Activated T-helper 17 cell treated with anti-CD3 and anti-CD28 coated beads, Interleukin-2, amount 50 U/mL, for 72 hours (primary cell): ENCODE results near the gene CCDC136. TPM values are rescaled to one million over a fixed set of nuclear protein-coding genes. Genes with fewer than 3 reads are reported as not detected.

Source experiments
- ATAC-seq: fragments of 150-1000 bp; cut with Tn5 transposase; replicated peaks from 2 replicates; pipeline ENCODE4 v1.10.0; 2021; ENCODE audit warnings: mild to moderate bottlenecking, moderate library complexity
- H3K27ac Mint-ChIP-seq: one replicate; pipeline ENCODE4 v1.8.0; 2022; ENCODE audit warnings: mixed read lengths
- H3K27me3 Mint-ChIP-seq: one replicate; pipeline ENCODE4 v1.8.0; 2022; ENCODE audit warnings: mixed read lengths
- H3K36me3 Mint-ChIP-seq: one replicate; pipeline ENCODE4 v1.8.0; 2022; ENCODE audit warnings: low read depth, mild to moderate bottlenecking, mixed read lengths
- H3K4me1 Mint-ChIP-seq: one replicate; pipeline ENCODE4 v1.8.0; 2022; ENCODE audit warnings: mixed read lengths
- H3K4me3 Mint-ChIP-seq: one replicate; pipeline ENCODE4 v1.8.0; 2022; ENCODE audit warnings: mild to moderate bottlenecking, mixed read lengths
- H3K9me3 Mint-ChIP-seq: one replicate; pipeline ENCODE4 v1.8.0; 2022; ENCODE audit warnings: mixed read lengths
- total RNA-seq, 2 donors: library from RNA; stranded (reverse); gene quantifications; one replicate each; pipeline ENCODE4 v1.2.3, GENCODE V29; 2022

Gene CCDC136
- total RNA-seq, 2 donors from 2014 or later = 11.7 to 15.4 TPM

DNA sequence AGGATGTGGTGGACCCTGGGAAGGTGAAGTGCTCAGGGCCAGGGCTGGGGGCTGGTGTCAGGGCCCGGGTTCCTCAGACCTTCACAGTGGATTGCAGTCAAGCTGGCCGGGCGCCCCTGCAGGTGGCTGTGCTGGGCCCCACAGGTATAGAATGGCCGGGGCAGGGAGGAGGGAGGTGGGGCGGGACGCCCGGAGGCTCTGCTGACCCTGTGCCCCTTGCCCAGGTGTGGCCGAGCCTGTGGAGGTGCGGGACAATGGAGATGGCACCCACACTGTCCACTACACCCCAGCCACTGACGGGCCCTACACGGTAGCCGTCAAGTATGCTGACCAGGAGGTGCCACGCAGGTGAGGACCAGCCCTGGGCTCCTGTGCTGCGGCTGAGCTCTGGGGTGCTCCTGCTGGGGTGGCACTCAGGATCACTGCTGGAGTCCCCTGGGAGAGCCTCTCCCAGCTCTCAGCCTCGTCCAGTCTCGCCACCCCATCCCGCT, 56.0 kb downstream of the CCDC136 start:
- Mint-ChIP-seq H3K9me3 (no peaks in the 10 kb centered on the region), H3K27me3 (peaks cover 3% of the 10 kb centered on the region)
- ATAC-seq = no peak

DNA sequence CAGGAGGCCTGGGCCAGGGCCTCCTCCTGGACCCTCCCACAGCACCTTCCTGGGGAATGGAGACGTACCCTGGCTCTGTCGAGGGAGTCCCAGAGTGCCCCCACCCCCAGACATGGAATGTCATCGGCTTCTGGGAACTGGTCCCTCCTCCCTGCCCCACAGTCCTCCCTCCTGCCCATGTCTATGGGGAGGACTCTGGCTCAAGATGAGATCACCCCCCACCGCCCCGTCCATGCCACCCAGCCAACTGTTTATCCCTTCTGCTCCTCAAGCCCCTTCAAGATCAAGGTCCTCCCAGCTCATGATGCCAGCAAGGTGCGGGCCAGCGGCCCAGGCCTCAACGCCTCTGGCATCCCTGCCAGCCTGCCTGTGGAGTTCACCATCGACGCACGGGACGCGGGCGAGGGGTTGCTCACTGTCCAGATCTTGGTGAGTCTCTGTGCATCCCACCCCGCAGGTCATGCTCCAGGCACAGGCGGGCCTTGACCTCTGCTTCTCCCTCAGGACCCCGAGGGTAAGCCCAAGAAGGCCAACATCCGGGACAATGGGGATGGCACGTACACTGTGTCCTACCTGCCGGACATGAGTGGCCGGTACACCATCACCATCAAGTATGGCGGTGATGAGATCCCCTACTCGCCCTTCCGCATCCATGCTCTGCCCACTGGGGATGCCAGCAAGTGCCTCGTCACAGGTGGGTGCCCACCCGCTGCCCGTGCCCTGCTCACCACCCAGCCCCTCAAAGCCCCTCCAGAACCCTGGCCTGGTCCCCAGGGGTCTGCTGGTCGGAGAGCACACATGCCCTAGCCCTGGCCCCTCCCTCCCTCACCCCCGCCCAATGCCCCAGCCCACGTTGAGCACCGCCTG, 56.8 kb downstream of the CCDC136 start:
- ATAC-seq = no peak
- no peaks in the 10 kb centered on the region for H3K9me3 Mint-ChIP-seq
- no peaks in the 10 kb centered on the region for H3K4me1 Mint-ChIP-seq
- no peak overlapping the region for H3K27ac Mint-ChIP-seq
- no peaks in the 10 kb centered on the region for H3K36me3 Mint-ChIP-seq
- H3K4me3 Mint-ChIP-seq = no peak overlapping the region
- H3K27me3 Mint-ChIP-seq = peaks cover 3% of the 10 kb centered on the region

More for the DNA sequence above, 56.0 kb downstream of the CCDC136 start:
- H3K36me3 Mint-ChIP-seq = no peaks in the 10 kb centered on the region
- no peak overlapping the region for H3K4me3 Mint-ChIP-seq
- H3K27ac Mint-ChIP-seq = no peak overlapping the region
- no peaks in the 10 kb centered on the region for H3K4me1 Mint-ChIP-seq

DNA sequence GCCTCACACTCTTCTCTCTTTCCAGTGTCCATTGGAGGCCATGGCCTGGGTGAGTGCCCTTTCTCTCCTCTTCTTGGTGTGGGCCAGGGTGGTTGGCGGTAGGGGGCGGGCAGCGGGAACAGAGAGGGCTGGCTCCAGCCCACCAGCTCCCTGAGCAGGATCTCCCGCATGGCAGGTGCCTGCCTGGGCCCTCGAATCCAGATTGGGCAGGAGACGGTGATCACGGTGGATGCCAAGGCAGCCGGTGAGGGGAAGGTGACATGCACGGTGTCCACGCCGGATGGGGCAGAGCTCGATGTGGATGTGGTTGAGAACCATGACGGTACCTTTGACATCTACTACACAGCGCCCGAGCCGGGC, 57.4 kb downstream of the CCDC136 start:
- H3K4me1 Mint-ChIP-seq = no peaks in the 10 kb centered on the region
- peaks cover 3% of the 10 kb centered on the region for H3K27me3 Mint-ChIP-seq
- no peaks in the 10 kb centered on the region for H3K36me3 Mint-ChIP-seq
- ATAC-seq = no peak
- H3K9me3 Mint-ChIP-seq = no peaks in the 10 kb centered on the region
- no peak overlapping the region for H3K27ac Mint-ChIP-seq
- no peak overlapping the region for H3K4me3 Mint-ChIP-seq

DNA sequence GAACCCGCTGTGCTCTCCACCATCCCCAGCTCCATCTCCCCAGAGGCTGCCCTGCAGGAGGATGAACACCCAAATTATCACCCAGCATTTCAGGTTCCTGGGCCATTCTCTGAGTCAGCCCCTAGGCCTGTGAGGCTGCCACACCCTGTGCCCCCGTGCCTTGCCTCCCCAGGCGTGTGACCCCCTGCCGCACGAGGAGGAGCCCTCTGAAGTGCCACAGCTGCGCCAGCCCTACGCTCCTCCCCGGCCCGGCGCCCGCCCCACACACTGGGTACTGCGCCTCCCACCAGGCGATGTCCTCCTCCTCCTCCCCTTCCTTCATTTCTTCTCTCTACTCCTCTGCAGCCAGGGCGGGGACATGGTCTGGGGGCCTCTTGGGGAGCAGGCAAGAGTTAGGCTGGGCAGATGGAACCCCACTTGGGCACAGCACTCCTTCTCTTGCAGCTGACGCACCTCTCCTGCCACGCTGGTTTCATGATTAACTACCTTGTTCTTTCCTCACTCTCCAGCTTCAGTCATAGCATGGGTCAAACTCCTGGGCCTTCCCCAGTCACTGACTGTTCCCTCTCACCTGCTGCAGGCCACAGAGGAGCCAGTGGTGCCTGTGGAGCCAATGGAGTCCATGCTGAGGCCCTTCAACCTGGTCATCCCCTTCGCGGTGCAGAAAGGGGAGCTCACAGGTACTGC, 58.2 kb downstream of the CCDC136 start:
- H3K4me3 Mint-ChIP-seq = no peak overlapping the region
- H3K27ac Mint-ChIP-seq = no peak overlapping the region
- ATAC-seq = no peak
- peaks cover 3% of the 10 kb centered on the region for H3K27me3 Mint-ChIP-seq
- no peaks in the 10 kb centered on the region for H3K36me3 Mint-ChIP-seq
- no peaks in the 10 kb centered on the region for H3K9me3 Mint-ChIP-seq
- no peaks in the 10 kb centered on the region for H3K4me1 Mint-ChIP-seq

DNA sequence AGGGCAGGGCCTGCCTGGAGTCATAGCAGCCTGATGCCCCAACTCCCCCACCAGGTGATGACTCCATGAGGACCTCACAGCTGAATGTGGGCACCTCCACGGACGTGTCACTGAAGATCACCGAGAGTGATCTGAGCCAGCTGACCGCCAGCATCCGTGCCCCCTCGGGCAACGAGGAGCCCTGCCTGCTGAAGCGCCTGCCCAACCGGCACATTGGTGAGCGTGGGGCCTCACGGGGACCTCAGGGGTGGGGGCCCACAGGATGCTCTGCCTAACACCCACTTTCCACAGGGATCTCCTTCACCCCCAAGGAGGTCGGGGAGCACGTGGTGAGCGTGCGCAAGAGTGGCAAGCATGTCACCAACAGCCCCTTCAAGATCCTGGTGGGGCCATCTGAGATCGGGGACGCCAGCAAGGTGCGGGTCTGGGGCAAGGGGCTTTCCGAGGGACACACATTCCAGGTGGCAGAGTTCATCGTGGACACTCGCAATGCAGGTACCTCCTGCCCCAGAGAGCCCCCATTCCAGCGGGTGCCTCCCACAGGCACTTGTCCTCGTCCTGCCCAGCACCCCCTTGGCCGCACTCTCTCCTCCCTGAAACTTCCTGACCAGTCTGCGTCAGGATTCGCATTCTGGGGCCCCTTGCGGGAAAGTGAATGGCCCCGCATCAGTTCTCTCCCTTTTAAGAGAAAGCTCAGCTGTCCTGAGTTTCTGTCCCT, 60.9 kb downstream of the CCDC136 start:
- ATAC-seq = no peak
- Mint-ChIP-seq H3K9me3 (no peaks in the 10 kb centered on the region), H3K27me3 (peaks cover 3% of the 10 kb centered on the region), H3K27ac (no peak overlapping the region), H3K4me1 (no peaks in the 10 kb centered on the region), H3K4me3 (no peak overlapping the region), H3K36me3 (no peaks in the 10 kb centered on the region)

DNA sequence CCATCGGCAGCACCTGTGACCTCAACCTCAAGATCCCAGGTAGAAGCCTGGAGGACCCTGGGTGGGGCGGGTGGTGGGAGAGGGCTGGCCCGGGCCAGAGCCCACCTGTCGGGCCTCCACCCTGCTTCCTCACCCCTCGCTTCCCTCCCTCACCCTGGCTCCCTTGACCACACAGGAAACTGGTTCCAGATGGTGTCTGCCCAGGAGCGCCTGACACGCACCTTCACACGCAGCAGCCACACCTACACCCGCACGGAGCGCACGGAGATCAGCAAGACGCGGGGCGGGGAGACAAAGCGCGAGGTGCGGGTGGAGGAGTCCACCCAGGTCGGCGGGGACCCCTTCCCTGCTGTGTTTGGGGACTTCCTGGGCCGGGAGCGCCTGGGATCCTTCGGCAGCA, 62.0 kb downstream of the CCDC136 start:
- no peaks in the 10 kb centered on the region for H3K4me1 Mint-ChIP-seq
- H3K27ac Mint-ChIP-seq = no peak overlapping the region
- ATAC-seq = no peak
- H3K4me3 Mint-ChIP-seq = no peak overlapping the region
- H3K27me3 Mint-ChIP-seq = peaks cover 3% of the 10 kb centered on the region
- no peaks in the 10 kb centered on the region for H3K9me3 Mint-ChIP-seq
- H3K36me3 Mint-ChIP-seq = no peaks in the 10 kb centered on the region

DNA sequence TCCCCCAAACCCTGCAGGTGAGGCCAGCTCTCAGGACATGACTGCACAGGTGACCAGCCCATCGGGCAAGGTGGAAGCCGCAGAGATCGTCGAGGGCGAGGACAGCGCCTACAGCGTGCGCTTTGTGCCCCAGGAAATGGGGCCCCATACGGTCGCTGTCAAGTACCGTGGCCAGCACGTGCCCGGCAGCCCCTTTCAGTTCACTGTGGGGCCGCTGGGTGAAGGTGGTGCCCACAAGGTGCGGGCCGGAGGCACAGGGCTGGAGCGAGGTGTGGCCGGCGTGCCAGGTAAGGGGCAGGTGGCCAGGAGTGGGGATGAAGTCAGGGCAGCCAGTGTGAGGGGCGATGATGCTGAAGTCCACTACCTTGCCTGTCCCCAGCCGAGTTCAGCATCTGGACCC, 62.6 kb downstream of the CCDC136 start:
- Mint-ChIP-seq H3K9me3 (no peaks in the 10 kb centered on the region), H3K36me3 (no peaks in the 10 kb centered on the region), H3K4me1 (no peaks in the 10 kb centered on the region), H3K4me3 (no peak overlapping the region), H3K27ac (no peak overlapping the region), H3K27me3 (peaks cover 3% of the 10 kb centered on the region)
- no peak for ATAC-seq

DNA sequence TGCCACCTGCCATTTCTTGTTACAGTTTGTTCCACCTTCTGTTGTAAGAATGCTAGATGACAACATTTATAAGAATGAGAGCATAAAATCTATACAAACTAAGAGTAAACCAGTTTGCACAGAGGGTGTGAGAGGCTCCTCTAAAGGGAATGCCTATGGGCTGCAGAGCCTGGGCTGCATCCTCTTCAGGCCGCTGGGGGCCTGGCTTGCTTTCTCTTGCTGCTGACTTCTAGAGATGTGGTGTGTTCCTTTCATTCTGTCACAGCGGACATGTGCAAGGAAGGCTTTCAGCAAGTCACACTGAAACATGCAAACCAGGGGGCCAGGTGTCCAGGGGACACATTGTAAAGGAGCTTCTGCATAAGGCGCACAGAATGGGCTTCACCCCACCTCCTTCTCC, 63.8 kb downstream of the CCDC136 start:
- no peaks in the 10 kb centered on the region for H3K9me3 Mint-ChIP-seq
- no peak for ATAC-seq
- H3K4me3 Mint-ChIP-seq = no peak overlapping the region
- H3K4me1 Mint-ChIP-seq = no peaks in the 10 kb centered on the region
- no peaks in the 10 kb centered on the region for H3K36me3 Mint-ChIP-seq
- no peaks in the 10 kb centered on the region for H3K27me3 Mint-ChIP-seq
- no peak overlapping the region for H3K27ac Mint-ChIP-seq

DNA sequence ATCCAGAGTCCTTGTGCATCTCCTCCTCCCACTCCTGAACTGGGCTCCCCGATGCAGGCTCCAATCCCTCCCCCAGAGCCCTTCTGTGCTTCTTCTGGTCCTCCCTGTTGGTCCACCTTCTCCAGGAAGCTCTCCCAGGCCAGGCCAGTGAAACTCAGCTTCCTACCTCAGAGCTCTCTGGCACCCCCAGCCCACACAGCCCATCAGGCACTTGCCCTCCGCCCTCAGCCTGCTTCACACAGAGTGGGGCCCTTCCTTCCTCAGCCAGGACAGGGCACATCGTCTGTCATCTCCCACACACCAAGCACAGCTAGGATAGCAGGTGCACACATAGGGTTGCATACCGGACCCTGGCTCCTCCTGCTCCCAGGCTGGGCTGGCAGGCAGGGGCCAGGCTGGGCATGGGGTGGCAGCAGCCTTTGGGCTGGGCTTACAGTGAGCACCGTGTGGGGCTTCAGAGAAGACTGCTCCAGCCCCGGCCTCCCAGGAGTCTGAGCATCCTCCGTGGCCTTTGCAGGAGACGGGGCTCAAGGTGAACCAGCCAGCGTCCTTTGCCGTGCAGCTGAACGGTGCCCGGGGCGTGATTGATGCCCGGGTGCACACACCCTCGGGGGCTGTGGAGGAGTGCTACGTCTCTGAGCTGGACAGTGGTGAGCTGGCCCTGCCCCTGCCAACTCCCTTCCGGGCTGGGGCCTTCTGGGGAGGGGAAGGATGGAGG, 64.4 kb downstream of the CCDC136 start:
- no peak for ATAC-seq
- Mint-ChIP-seq H3K27ac (no peak overlapping the region), H3K36me3 (no peaks in the 10 kb centered on the region), H3K4me1 (no peaks in the 10 kb centered on the region), H3K4me3 (no peak overlapping the region), H3K27me3 (no peaks in the 10 kb centered on the region), H3K9me3 (no peaks in the 10 kb centered on the region)

DNA sequence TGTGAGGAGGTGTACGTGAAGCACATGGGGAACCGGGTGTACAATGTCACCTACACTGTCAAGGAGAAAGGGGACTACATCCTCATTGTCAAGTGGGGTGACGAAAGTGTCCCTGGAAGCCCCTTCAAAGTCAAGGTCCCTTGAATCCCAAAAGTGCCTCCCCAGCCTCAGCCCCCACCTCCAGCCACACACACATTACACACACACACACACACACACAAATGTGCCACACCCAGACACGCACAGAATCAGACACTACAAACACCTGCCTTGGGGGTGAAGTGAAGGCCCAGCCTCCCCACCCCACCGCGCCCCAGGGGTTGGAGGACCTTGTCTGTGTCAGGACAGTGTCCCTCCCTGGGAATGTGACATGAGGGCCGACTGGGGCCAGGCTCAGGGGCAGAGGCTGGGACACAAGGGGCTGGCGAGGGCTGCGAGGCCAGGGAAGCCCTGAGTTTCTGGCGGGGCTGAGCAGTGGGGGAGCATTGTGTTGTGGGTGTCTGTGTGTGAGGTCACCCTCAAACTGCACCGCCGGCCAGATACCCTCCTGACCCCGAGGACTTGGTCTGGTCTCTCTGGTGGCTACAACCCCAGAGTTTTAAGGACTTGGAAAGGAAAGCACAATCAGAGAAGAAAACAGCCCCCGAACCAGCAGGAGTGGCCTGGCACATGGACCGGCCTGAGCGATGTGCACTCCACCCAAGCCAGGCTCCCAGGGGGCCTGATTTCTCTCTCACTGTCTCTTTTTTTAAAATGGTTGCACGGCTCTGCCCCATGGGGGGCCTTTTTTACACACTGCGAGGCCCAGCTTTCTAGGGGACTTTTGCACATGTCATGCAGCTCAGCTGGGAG, 66.8 kb downstream of the CCDC136 start:
- Mint-ChIP-seq H3K27me3 (no peaks in the 10 kb centered on the region), H3K27ac (no peak overlapping the region), H3K36me3 (peaks cover 5% of the 10 kb centered on the region), H3K4me1 (peaks cover 6% of the 10 kb centered on the region), H3K4me3 (no peak overlapping the region), H3K9me3 (no peaks in the 10 kb centered on the region)
- no peak for ATAC-seq

DNA sequence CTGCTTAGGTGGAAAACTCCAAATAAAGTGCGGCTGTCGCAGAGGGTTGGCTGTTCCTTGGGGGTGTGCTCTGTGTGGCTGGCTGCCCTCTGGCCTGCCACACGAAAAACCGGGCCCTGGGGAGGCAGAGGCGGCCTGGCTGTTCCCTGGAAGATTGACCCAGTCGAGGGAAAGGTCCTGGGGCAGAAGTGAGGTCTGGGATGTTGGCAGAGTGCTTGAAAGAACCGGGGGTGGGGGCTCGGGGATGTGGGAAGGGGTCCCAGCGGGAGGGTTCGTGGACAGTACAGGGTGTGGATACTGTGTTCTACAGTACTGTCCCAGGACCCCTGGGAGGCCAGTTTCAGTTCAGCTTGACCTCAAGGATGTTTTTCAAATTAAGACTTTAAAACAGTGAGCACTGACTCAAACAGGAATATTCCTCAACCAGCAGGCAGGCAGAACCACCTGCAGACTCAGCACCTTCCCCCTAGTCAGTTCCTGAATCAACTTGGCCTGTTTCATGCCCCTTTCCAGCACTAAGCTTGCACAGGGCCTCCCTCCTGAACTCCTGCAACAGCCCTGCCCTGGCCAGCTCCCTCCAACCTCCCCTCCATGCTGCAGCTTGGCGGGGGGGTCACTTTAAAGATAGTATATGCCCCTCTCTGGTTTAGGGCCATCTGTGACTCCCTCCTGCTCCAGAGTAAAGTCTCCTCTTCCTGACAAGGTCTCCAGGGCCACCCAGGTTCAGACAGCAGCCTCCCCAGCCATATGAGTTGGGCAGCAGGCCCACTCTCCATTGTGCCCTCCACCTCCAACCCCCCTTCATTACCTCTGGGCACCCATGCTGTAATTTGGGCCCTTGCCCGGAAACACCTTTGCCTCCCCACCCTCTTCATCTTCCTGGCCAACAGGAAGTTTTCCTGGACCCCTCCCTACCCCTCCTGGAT, 67.7 kb downstream of the CCDC136 start:
- peaks cover 5% of the 10 kb centered on the region for H3K36me3 Mint-ChIP-seq
- no peaks in the 10 kb centered on the region for H3K9me3 Mint-ChIP-seq
- H3K4me3 Mint-ChIP-seq = no peak overlapping the region
- H3K27me3 Mint-ChIP-seq = no peaks in the 10 kb centered on the region
- no peak overlapping the region for H3K27ac Mint-ChIP-seq
- ATAC-seq = no peak
- peaks cover 6% of the 10 kb centered on the region for H3K4me1 Mint-ChIP-seq

DNA sequence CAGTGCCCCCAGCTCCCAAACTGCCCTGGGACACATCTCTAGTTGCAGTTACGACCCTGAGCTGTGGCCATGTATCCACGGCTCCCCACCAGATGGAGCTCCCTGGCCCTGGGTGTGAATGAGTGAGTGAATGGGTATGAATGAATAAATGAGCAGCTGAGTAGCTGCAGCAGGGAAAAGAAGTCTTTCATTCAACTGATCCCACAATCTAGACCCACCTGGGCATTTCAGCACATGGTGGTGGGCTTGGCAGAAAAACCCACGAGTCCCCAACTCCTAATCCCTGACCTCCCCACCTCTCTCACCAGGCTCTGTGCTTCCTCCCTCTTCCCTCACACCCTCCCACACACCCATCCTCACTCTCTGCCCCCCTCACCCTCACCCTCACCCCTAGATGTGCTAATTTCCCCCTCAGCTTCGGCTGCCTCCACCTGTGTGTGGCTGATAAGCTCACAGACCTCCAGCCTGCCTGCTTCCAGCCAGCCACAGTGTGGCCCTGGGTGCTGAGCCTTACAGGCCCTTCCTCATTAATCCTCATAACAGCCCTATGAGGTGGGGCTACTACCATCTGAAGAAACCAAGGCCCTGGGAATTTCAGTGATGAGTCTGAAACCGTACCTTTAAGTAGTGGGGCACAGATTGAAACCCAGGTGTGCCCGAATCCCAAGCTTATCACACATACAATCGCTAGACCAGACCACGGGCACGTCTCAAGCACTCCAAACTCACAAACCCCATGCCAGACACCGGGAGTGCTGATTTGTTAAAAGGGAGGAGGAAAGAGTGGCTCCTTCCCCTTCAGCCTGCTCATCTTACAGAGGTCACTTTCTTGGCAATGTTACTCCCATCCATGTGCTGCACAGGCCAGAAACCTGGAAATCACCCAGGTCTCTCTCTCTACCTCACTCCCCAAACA, 68.6 kb downstream of the CCDC136 start:
- Mint-ChIP-seq H3K4me3 (no peak overlapping the region), H3K4me1 (peaks cover 13% of the 10 kb centered on the region), H3K27me3 (no peaks in the 10 kb centered on the region), H3K36me3 (peaks cover 12% of the 10 kb centered on the region), H3K9me3 (no peaks in the 10 kb centered on the region), H3K27ac (no peak overlapping the region)
- no peak for ATAC-seq
